GM15510 (cell line): Measurements from ENCODE around the gene KIF17.

Experiments used
- POLR2A ChIP-seq: IDR thresholded peaks from 3 replicates; pipeline ENCODE4 v1.6.1; 2011; ENCODE audit warnings: borderline replicate concordance; ENCODE audit not compliant: insufficient read length; ENCODE audit errors: extremely low read depth

KIF17 gene

GRCh38 chr1:20723537-20724363 lies 5.9 kb upstream of the KIF17 start:
- no peak for TF ChIP-seq POLR2A

GRCh38 chr1:20723159-20723536 lies 5.3 kb upstream of the KIF17 start:
- no peak for TF ChIP-seq POLR2A

- no peak for TF ChIP-seq POLR2A
Measured at GRCh38 chr1:20721117-20722061, 3.6 kb upstream of the KIF17 start.

GRCh38 chr1:20720631-20721091 lies 2.9 kb upstream of the KIF17 start:
- no peak for TF ChIP-seq POLR2A

- TF ChIP-seq POLR2A = no peak
Measured at GRCh38 chr1:20719871-20720620, 2.2 kb upstream of the KIF17 start.

GRCh38 chr1:20719261-20719660 lies 1.5 kb upstream of the KIF17 start:
- no peak for TF ChIP-seq POLR2A

- no peak for TF ChIP-seq POLR2A
Measured at GRCh38 chr1:20716232-20716631, 1.6 kb downstream of the KIF17 start.

GRCh38 chr1:20715406-20715805 lies 2.4 kb downstream of the KIF17 start:
- TF ChIP-seq POLR2A = no peak

GRCh38 chr1:20713440-20713839 lies 4.4 kb downstream of the KIF17 start:
- TF ChIP-seq POLR2A = no peak

- TF ChIP-seq POLR2A = no peak
Measured at GRCh38 chr1:20712215-20712577, 5.6 kb downstream of the KIF17 start.

- TF ChIP-seq POLR2A = no peak
Measured at GRCh38 chr1:20711285-20712214, 6.3 kb downstream of the KIF17 start.

- TF ChIP-seq POLR2A = no peak
Measured at GRCh38 chr1:20710469-20711284, 7.1 kb downstream of the KIF17 start.

GRCh38 chr1:20709868-20710267 lies 7.9 kb downstream of the KIF17 start:
- TF ChIP-seq POLR2A = no peak
